Panc1 (cell line): ENCODE data around the gene NUB1. TPM values are rescaled to one million over a fixed set of nuclear protein-coding genes. Genes with fewer than 3 reads are reported as not detected.

Experiments
- ATAC-seq: fragments of 200-7000 bp; cut with Tn5 transposase; 2 replicates; pipeline ENCODE4 v1.9.1; 2020; ENCODE audit warnings: mild to moderate bottlenecking, moderate library complexity
- BruUV-seq: library from RNA; stranded (reverse); fragments of 400-500 nt; replicated peaks from 2 replicates; lab custom pipeline; 2021; lab: Mats Ljungman, UMichigan
- CTCF ChIA-PET: fragments of 300-600 bp; sonication (Branson Sonifier 250); formaldehyde crosslinking; loops from one replicate; lab custom pipeline; 2022; ENCODE audit warnings: antibody characterized with exemption; lab: Charles Lee
- POLR2A ChIA-PET: fragments of 300-600 bp; sonication (Branson Sonifier 250); formaldehyde crosslinking; loops from one replicate; lab custom pipeline; 2022; ENCODE audit warnings: antibody characterized with exemption; lab: Charles Lee
- DNase-seq: peaks from one replicate; pipeline ENCODE4 v3.0.0-alpha.2; 2010; ENCODE audit warnings: low read depth, low spot score
- H3K27ac ChIP-seq: 2 replicates; pipeline ENCODE4 v1.5.1; 2011; ENCODE audit warnings: mild to moderate bottlenecking, low read length, inconsistent platforms
- H3K27me3 ChIP-seq: fragments of 200-500 bp; sonication (Bioruptor generic); 2 replicates; pipeline ENCODE4 v1.6.0; 2014; ENCODE audit warnings: low read length, inconsistent platforms; ENCODE audit not compliant: control insufficient read depth, insufficient read depth
- H3K36me3 ChIP-seq: fragments of 200-500 bp; sonication (Bioruptor generic); 2 replicates; pipeline ENCODE4 v1.5.1; 2014; ENCODE audit warnings: inconsistent platforms, mild to moderate bottlenecking, low read length, moderate library complexity; ENCODE audit not compliant: control insufficient read depth, insufficient read depth
- H3K4me1 ChIP-seq: 2 replicates; pipeline ENCODE4 v1.5.1; 2011; ENCODE audit warnings: inconsistent platforms, mild to moderate bottlenecking, low read length, moderate library complexity; ENCODE audit not compliant: control insufficient read depth, insufficient read depth
- H3K4me3 ChIP-seq, 2 experiments: 2 replicates each; pipeline ENCODE4 v1.5.1; 2011 to 2012; ENCODE audit warnings: low read depth in 2 of 2, low read length in 2 of 2, mild to moderate bottlenecking in 2 of 2, inconsistent platforms in 1 of 2, moderate library complexity in 1 of 2
- H3K9me3 ChIP-seq: fragments of 200-500 bp; sonication (Bioruptor generic); 2 replicates; pipeline ENCODE4 v1.5.1; 2014; ENCODE audit warnings: low read depth, mild to moderate bottlenecking, inconsistent platforms, low read length, moderate library complexity; ENCODE audit not compliant: control insufficient read depth, insufficient read depth
- CTCF ChIP-seq: fragments of 450-650 bp; IDR thresholded peaks from 2 replicates; pipeline ENCODE4 v1.5.1; 2017; ENCODE audit warnings: mild to moderate bottlenecking
- POLR2AphosphoS5 ChIP-seq: IDR thresholded peaks from 2 replicates; pipeline ENCODE4 v1.6.1; 2012; ENCODE audit warnings: mild to moderate bottlenecking, low read depth, low read length, moderate library complexity
- REST ChIP-seq, 2 experiments: IDR thresholded peaks; 2 replicates each; pipeline ENCODE4 v1.6.1; 2011 to 2012; ENCODE audit warnings: low read depth in 2 of 2, control low read depth in 1 of 2, low read length in 1 of 2, mild to moderate bottlenecking in 1 of 2, moderate library complexity in 1 of 2; ENCODE audit not compliant: insufficient read depth in 1 of 2
- SIN3A ChIP-seq: IDR thresholded peaks from 2 replicates; pipeline ENCODE4 v1.6.1; 2012; ENCODE audit warnings: low read depth, mild to moderate bottlenecking, low read length, moderate library complexity, borderline replicate concordance; ENCODE audit not compliant: insufficient read depth
- TCF7L2 ChIP-seq: IDR thresholded peaks from 2 replicates; pipeline ENCODE4 v1.6.1; 2011; ENCODE audit warnings: mild to moderate bottlenecking, low read depth, low read length, inconsistent platforms
- in situ Hi-C: cut with HindIII; loops from 2 replicates; pipeline ENCODE4 v1.10.0; 2016; ENCODE audit warnings: low sequenced_read_pairs, low pct_unique_long_range_greater_than_20kb
- intact Hi-C: fragments of 100-400 bp; cut with micrococcal nuclease; formaldehyde crosslinking; loops from one replicate; pipeline ENCODE4 v1.10.0; 2022; ENCODE audit not compliant: unreplicated experiment
- total RNA-seq: library from RNA; stranded (reverse); gene quantifications from one replicate; pipeline ENCODE4 v1.2.1, GENCODE V29; 2021; ENCODE audit not compliant: unreplicated experiment

Gene NUB1
- total RNA-seq, 1 experiment from 2014 or later = 50.5 TPM

GRCh38 chr7:151402029-151402835 lies 60.6 kb downstream of the NUB1 start:
- intact Hi-C loops = no loop called here
- in situ Hi-C loops = no loop called here
- no peak overlapping the region for H3K4me3 ChIP-seq

GRCh38 chr7:151403764-151404163 lies 62.2 kb downstream of the NUB1 start:
- in situ Hi-C loops (no loop called here), intact Hi-C loops (no loop called here)
- no TSS peak for BruUV-seq
- TF ChIP-seq REST (IDR thresholded peaks at IDR 0.05; ENCODE audit: insufficient read depth in 1 of 2, low read depth in 2 of 2, low read length in 1 of 2) (no peak), POLR2AphosphoS5 (no peak), CTCF (no peak), TCF7L2 (no peak), SIN3A (no peak)
- peaks cover 12% of the 10 kb centered on the region for H3K4me1 ChIP-seq
- H3K27ac ChIP-seq = no peak overlapping the region; the same call in 1 of the 2 replicates
- H3K36me3 ChIP-seq = no peaks in the 10 kb centered on the region
- POLR2A ChIA-PET = no interaction called here
- DNase-seq (no peak), ATAC-seq (no peak)
- CTCF ChIA-PET = no interaction called here
- H3K4me3 ChIP-seq = no peak overlapping the region
- H3K27me3 ChIP-seq = no peaks in the 10 kb centered on the region
- H3K9me3 ChIP-seq = no peaks in the 10 kb centered on the region

More at GRCh38 chr7:151402029-151402835, 60.6 kb downstream of the NUB1 start:
- Histone ChIP-seq H3K27ac (no peak overlapping the region), H3K4me1 (peaks cover 12% of the 10 kb centered on the region), H3K9me3 (no peaks in the 10 kb centered on the region), H3K27me3 (no peaks in the 10 kb centered on the region), H3K36me3 (no peaks in the 10 kb centered on the region)
- ChIA-PET POLR2A (no interaction called here), CTCF (no interaction called here)
- DNase-seq (no peak), ATAC-seq (no peak)
- no TSS peak for BruUV-seq
- TF ChIP-seq REST (IDR thresholded peaks at IDR 0.05; ENCODE audit: insufficient read depth in 1 of 2, low read depth in 2 of 2, low read length in 1 of 2) (no peak), SIN3A (no peak)
